ENCODE results near the gene RAB19.
A peak's percentile ranks its signal among the peaks of the same experiment; 100 is the strongest.

The RAB19 gene

DNA sequence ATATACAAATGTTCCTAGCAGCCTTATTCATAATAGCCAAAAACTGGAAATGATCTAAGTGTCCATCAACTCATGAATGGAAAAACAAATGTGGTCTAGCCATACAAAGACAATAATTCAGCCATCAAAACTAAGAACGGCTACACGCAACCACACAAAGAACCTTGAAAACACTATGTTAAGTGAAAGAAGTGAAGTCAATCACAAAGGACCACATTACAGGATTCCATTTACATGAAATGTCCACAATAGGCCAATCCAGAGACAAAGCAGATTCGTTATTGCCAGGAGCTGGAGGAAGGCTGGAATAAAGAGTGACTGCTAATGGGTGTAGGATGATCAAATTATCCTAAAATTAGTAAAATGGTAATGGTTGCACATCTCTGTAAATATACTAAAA, 54.3 kb downstream of the RAB19 start:
- peak overlapping the region in 1 of 3 experiments; percentile 69 for H3K27ac Mint-ChIP-seq
- H3K36me3 Mint-ChIP-seq (ENCODE audit: low read depth) = peaks cover 72% of the 10 kb centered on the region
- peaks cover 7% of the 10 kb centered on the region for H3K4me1 Mint-ChIP-seq
- TF ChIP-seq, protein P1, sequence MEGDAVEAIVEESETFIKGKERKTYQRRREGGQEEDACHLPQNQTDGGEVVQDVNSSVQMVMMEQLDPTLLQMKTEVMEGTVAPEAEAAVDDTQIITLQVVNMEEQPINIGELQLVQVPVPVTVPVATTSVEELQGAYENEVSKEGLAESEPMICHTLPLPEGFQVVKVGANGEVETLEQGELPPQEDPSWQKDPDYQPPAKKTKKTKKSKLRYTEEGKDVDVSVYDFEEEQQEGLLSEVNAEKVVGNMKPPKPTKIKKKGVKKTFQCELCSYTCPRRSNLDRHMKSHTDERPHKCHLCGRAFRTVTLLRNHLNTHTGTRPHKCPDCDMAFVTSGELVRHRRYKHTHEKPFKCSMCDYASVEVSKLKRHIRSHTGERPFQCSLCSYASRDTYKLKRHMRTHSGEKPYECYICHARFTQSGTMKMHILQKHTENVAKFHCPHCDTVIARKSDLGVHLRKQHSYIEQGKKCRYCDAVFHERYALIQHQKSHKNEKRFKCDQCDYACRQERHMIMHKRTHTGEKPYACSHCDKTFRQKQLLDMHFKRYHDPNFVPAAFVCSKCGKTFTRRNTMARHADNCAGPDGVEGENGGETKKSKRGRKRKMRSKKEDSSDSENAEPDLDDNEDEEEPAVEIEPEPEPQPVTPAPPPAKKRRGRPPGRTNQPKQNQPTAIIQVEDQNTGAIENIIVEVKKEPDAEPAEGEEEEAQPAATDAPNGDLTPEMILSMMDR (IDR thresholded peaks at IDR 0.05; ENCODE audit: unreplicated experiment in 3 of 3) = no peak
- H3K4me3 Mint-ChIP-seq = no peak overlapping the region
- H3K27me3 Mint-ChIP-seq (ENCODE audit: low read depth) = no peaks in the 10 kb centered on the region
- no peaks in the 10 kb centered on the region for H3K9me3 Mint-ChIP-seq

DNA sequence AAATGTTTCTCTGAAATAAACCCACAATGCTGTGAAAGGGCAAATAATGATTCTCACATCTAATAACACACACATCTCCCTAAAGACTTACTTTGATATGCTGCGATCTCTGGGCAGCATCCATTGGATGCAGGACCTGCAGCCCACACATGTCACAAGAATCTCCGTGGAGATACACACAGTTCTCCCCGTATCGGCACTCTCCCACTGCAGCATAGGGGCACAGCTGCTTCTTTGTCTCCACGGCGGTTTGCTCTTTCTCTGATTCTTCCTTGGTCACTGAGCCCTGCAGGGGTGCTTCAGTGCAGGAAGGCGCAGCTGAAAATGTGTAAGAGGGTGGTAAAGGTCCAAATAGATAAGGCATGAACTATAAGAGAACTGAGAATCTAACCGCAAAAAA, 55.1 kb downstream of the RAB19 start:
- H3K4me1 Mint-ChIP-seq = peaks cover 7% of the 10 kb centered on the region
- H3K27ac Mint-ChIP-seq = peak overlapping the region in 1 of 3 experiments; percentile 19
- no peaks in the 10 kb centered on the region for H3K9me3 Mint-ChIP-seq
- TF ChIP-seq, protein P1 (IDR thresholded peaks at IDR 0.05; ENCODE audit: unreplicated experiment in 3 of 3) = no peak
- no peaks in the 10 kb centered on the region for H3K27me3 Mint-ChIP-seq (ENCODE audit: low read depth)
- peaks cover 68% of the 10 kb centered on the region for H3K36me3 Mint-ChIP-seq (ENCODE audit: low read depth)
- H3K4me3 Mint-ChIP-seq = no peak overlapping the region

DNA sequence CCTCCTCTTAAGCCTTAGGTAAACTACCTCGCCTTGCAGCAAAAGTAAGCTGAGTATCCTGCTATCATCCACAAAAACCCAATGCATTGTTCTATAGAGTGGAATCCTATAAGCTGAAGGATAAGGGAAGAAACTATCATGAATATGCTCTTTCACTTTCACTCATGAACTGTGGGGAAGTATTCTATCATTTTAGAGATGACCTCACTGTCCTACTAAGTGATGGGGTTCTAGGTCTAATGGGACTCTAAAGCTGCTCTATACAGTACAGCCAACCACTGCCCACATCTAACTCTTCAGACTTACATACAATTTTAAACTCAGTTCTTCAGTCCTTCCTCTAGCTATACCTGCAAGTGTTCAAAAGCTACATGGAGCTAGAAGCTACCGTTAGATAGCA, 59.3 kb downstream of the RAB19 start:
- Mint-ChIP-seq H3K27ac (no peak overlapping the region), H3K36me3 (ENCODE audit: low read depth) (peaks cover 58% of the 10 kb centered on the region)
- TF ChIP-seq, protein P1 (IDR thresholded peaks at IDR 0.05; ENCODE audit: unreplicated experiment in 3 of 3) = no peak

DNA sequence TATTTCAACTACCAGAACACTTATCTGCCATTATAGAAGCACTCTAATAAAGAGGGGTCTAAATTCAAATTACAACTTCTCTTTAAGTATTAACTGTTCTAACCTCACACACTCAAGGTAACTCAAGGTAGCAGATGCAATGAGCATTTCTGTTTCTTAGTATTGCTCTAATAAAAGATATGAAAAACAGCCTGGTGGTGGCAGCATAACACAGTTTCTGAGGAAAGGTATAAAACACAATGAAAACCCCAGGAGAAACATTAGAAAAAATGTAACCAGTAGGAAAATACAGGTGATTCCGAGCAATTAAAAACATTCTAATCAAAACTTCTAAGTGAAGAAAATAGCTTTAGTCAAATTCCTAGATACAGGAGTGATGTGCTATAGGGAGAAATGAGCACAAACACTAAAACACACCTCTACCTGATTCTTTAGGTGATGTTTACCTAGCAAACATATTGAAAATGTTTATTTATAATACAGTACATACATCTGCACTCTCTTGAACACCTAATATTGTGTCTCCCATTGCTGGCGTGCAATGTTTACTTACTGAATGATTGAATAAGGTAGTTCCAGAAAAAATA, 72.0 kb downstream of the RAB19 start:
- H3K27ac Mint-ChIP-seq = peak overlapping the region; percentile 10 to 64 (median 61)
- H3K27me3 Mint-ChIP-seq (ENCODE audit: low read depth) = no peaks in the 10 kb centered on the region
- H3K4me3 Mint-ChIP-seq = peak overlapping the region; percentile 84 to 98 (median 98)
- peaks cover 21% of the 10 kb centered on the region for H3K4me1 Mint-ChIP-seq
- H3K9me3 Mint-ChIP-seq = no peaks in the 10 kb centered on the region
- H3K36me3 Mint-ChIP-seq (ENCODE audit: low read depth) = peaks cover 7% of the 10 kb centered on the region
- TF ChIP-seq, protein P1 (IDR thresholded peaks at IDR 0.05; ENCODE audit: unreplicated experiment in 3 of 3) = peak; percentile 53 to 63 (median 58)

More for the DNA sequence above, 59.3 kb downstream of the RAB19 start:
- Mint-ChIP-seq H3K4me1 (no peaks in the 10 kb centered on the region), H3K4me3 (no peak overlapping the region), H3K9me3 (no peaks in the 10 kb centered on the region), H3K27me3 (ENCODE audit: low read depth) (no peaks in the 10 kb centered on the region)

DNA sequence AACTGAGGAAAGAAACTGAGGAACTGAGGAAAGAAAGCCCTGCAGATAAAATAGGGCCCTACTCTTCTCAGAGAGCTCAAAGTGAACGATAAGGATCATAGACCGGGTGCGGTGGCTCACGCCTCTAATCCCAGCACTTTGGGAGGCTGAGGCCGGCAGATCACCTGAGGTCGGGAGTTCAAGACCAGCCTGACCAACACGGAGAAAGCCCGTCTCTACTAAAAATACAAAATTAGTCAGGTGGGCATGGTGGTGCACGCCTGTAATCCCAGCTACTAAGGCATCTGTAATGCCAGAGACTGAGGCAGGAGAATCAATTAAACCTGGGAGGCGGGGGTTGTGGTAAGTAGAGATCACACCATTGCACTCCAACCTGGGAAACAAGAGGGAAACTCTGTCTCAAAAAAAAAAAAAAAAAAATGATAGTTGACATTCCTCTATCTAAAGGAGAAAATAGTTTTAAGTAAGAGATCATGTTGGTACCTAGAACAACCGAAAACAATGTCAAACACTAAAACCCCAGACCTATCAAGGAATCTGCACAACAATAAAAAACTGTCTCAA, 72.9 kb downstream of the RAB19 start:
- Mint-ChIP-seq H3K27ac (peak overlapping the region in 1 of 3 experiments; percentile 98), H3K36me3 (ENCODE audit: low read depth) (peaks cover 2% of the 10 kb centered on the region), H3K4me3 (peak overlapping the region; percentile 96 to 98 (median 98)), H3K4me1 (peaks cover 21% of the 10 kb centered on the region), H3K27me3 (ENCODE audit: low read depth) (no peaks in the 10 kb centered on the region), H3K9me3 (no peaks in the 10 kb centered on the region)
- TF ChIP-seq, protein P1 (IDR thresholded peaks at IDR 0.05; ENCODE audit: unreplicated experiment in 3 of 3) = no peak

All from nephron (organoid).